Gastrocnemius medialis (tissue), 4 donors: ENCODE data around the gene ATP5F1D.
A peak's percentile ranks its signal among the peaks of the same experiment; 100 is the strongest.

Source experiments
- POLR2A ChIP-seq, 2 donors: fragments of 450-650 bp; IDR thresholded peaks; one replicate each; pipeline ENCODE4 v1.6.1; 2017; ENCODE audit warnings: antibody characterized with exemption in 2 of 2, mild to moderate bottlenecking in 2 of 2, moderate library complexity in 2 of 2
- TF ChIP-seq, protein P1 (sequence below), 5 experiments: fragments of 450-650 bp in 3 of 5; fragments of 200-600 bp in 2 of 5; sonication (generic) in 2 of 5; IDR thresholded peaks in 4 of 5; conservative IDR thresholded peaks in 1 of 5; 1 replicate in 4 of 5; 2 replicates in 1 of 5; pipeline ENCODE4 v1.5.1; 2016 to 2019; ENCODE audit warnings: antibody characterized with exemption in 5 of 5, mild to moderate bottlenecking in 3 of 5, moderate library complexity in 3 of 5

DNA sequence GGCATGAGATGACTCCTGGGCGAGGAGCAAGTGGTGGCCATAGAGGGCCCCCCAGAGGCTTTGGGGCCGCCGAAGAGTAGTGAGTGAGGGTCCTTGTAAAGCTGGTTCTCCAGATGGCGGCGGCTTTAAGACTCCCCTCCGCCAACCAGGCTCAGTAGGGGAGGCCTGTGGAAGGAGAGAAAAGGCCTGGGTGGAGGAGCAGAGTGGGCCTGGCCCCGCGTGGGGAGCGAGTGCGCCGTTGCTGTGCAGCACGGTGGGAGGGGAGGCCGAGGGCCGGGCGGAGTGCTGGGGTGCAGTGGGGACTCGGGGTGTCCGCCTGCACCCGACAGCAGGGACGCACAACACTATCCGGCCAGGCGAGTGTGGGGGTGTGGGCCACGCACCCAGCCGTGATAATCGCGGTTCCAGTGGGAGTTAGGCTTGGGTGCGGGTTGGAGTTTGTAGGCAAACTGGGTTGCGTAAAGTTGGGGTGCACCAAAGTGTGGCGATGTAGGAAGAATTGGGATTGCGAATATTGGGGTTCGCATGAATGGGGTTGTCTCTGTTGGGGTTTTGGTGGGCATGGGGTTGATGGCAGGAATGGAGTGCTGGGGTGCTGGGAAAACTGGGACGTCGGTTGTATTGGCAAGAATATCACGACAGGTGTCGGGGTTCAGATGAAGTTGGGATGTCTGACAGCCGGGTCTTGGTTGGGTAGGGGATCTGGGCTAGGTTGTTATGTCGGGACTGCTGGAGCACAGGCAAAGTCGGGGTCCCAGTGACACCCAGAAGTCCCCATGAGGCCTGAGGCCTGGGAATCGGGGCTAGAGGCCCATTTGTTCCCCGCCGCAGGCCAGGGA is 26.9 kb downstream of the ATP5F1D start:
- TF ChIP-seq POLR2A (IDR thresholded peaks at IDR 0.05), result no peak
- TF ChIP-seq, protein P1, sequence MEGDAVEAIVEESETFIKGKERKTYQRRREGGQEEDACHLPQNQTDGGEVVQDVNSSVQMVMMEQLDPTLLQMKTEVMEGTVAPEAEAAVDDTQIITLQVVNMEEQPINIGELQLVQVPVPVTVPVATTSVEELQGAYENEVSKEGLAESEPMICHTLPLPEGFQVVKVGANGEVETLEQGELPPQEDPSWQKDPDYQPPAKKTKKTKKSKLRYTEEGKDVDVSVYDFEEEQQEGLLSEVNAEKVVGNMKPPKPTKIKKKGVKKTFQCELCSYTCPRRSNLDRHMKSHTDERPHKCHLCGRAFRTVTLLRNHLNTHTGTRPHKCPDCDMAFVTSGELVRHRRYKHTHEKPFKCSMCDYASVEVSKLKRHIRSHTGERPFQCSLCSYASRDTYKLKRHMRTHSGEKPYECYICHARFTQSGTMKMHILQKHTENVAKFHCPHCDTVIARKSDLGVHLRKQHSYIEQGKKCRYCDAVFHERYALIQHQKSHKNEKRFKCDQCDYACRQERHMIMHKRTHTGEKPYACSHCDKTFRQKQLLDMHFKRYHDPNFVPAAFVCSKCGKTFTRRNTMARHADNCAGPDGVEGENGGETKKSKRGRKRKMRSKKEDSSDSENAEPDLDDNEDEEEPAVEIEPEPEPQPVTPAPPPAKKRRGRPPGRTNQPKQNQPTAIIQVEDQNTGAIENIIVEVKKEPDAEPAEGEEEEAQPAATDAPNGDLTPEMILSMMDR (IDR thresholded peaks at IDR 0.05 in 4 of 5, conservative IDR thresholded peaks at IDR 0.05 in 1 of 5), result peak in 1 of 5 experiments; percentile 17
